Activated T-helper 9 cell treated with anti-CD3 and anti-CD28 coated beads, Interleukin-2, amount 50 U/mL, for 16 hours (primary cell): ENCODE data around the gene EVI5.
"Not testable (repeated sequence)": the region's sequence is repeated elsewhere in the genome, so short reads cannot be mapped to it uniquely, and the experiment has no call there.

Source experiments
- DNase-seq: peaks from one replicate; pipeline ENCODE4 v3.0.0-alpha.2; 2020; ENCODE audit warnings: low read depth

EVI5 gene

DNA sequence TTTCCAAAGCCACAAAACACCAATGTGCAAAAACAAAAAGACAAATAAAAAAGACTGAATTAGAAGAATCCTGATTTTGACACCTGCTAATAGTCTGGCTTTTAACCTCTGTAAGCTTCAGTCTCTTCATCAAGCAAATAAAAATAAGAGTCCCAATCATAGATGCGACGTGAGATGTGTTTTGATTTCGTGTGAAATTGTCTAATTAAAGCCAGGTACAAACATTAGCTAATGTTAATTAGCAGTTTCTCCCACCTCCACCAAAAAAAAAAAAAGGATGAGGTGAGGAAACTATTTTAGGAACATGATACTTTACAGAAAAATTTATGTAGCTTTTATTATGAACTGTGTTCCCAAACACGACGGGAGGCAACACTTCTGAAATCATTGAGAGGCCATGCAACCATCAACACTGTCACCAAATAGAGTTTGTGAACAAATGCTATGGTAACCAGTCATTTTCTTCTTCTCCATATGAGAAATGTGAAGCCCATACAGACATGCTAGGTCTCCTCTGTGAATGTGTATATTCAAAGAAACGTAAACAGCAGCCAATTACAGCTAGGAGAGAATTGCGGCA, 6.7 kb upstream of the EVI5 start:
- no peak for DNase-seq

DNA sequence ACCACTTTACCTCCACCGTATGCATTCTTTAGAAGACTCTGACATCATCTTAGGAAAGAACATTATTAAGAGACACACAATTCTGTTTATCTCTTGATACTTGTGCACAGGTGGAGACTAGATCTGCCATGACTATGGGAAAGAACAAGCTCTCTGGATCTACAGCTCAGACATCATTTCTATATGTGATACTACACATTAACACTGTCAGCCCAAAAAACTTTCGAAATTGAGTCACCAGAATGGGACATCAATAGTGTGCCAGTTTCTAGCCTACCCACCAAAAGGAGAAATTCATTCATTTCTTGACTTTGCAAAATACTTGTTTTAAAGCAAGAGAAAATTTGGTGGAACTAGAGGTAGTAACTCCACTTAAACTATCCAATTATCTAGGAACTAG, 6.0 kb upstream of the EVI5 start:
- no peak for DNase-seq

DNA sequence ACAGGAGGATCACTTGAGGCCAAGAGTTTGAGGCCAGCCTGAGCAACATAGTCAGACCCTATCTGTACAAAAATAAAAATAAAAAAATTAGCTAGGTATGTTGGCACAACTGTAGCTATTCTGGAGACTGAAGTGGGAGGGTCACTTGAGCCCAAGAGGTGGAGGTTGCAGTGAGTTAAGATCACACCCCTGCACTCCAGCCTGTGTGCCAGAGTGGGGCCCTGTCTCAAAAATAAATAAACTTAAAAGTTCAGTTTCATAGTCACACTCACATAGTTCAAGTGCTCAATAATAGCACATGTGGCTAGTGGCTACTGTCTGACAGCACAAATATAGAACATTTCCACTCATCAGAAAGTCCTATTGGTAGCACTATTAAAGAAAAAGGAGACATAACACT, 5.2 kb upstream of the EVI5 start:
- no peak for DNase-seq

DNA sequence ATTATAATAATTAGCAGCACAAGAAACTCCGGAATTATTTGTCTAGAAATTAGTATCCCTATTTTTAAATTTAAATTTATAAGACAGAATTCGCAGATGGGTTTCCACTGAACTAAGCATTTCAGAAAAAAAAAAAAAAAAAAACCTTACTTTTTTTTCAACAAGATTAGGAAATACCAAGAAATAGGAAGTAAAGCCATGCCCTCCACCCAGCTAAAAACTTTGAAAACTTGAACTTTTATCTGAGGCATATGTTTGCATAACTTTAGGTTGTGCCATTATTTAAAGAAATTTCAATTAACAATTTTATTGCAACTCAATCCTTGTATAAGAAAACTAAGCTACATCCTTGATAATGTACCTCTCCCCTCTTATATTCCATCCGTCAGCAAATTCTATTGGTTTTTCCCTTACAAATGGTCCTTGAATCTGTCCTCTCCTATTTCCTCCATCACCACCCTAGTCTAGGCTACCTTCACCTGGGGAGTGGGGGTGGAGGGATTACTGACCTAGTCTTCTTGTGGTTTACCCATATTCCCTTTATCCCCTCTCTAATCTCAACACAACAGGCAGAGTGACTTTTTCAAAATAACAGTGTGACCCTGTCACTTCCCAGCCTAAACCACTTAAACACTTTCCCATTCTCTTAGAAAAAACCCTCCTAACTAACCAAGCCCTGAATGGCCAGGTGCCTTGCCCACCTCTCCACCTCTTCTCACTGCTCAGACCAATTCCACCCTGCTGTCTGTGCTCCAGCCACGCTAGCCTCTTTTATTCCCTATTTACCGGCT, 1.4 kb upstream of the EVI5 start:
- DNase-seq, result no peak

DNA sequence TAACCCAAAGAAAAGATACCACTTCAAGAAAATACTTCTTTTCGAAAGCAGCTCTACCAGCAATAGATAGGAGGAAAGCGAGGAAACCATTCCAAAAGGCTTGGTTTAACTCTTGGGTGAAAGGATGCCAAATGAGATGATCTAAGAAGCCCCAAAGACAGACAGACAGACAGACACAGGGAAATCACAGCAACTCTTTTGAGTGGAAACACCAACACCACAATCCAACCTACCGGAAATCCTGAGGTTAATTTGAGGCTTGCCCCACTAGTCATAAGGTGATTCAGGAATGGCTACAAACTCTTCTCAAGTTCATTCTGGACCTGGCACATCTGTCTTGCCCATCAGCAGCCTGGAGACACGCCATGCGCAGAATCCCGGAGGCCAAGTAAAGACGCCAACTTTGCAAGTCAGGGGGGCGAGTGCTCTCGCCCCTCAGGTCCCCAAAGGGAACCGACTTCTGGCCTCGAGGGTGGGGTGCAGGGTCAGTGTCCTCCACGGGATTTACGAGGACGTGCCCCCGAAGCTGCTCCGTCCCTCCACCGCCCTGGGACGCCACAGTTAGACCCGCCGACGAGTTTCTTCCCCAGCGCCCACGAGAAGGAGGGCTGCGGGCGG, 778 bp downstream of the EVI5 start:
- DNase-seq, result peak; percentile 1

- DNase-seq, result not testable (repeated sequence)
Measured at GRCh38 chr1:92783550-92783949, 1.4 kb downstream of the EVI5 start.

GRCh38 chr1:92778376-92778775, 6.5 kb downstream of the EVI5 start:
- DNase-seq, result no peak

- no peak for DNase-seq
Measured at GRCh38 chr1:92774407-92774806, 10.5 kb downstream of the EVI5 start.

DNA sequence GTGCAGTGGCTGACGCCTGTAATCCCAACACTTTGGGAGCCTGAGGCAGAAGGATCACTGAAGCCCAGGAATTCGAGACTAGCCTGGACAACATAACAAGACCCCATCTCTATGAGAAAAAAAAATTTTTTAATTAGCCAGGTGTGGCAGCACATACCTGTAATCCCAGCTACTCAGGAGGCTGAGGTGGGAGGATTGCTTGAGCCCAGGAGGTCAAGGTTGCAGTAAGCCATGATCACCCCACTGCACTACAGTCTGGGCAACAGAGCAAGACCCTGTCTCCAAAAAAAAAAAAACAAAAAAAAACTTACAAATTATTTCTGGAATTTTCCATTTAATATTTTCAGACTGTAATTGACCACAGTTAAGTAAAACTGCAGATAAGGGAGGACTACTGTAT, 11.2 kb downstream of the EVI5 start:
- not testable (repeated sequence) for DNase-seq

- no peak for DNase-seq
Measured at GRCh38 chr1:92769856-92770255, 15.1 kb downstream of the EVI5 start.

GRCh38 chr1:92768915-92769314, 16.0 kb downstream of the EVI5 start:
- no peak for DNase-seq

- DNase-seq, result no peak
Measured at GRCh38 chr1:92768296-92768695, 16.6 kb downstream of the EVI5 start.

- DNase-seq, result no peak
Measured at GRCh38 chr1:92764116-92764515, 20.8 kb downstream of the EVI5 start.

DNA sequence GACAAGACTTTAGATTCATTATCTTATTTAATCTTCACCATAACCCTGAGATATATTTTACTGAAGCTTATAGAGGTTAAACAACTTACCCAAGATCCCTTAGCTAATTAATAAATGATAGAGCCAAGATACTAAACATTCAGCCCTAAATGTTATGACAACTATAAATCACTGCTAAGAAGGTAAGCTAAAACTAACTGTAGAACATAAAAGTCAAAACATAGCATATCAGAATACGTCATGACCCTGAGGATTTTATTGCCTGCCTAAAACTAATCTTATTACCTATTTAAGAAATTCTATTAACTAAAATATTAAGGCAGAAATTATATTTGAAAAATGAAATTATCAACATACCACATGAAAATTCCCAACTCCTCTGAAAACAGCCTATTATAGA, 22.6 kb downstream of the EVI5 start:
- DNase-seq, result no peak

- DNase-seq, result no peak
Measured at GRCh38 chr1:92759361-92759760, 25.5 kb downstream of the EVI5 start.

DNA sequence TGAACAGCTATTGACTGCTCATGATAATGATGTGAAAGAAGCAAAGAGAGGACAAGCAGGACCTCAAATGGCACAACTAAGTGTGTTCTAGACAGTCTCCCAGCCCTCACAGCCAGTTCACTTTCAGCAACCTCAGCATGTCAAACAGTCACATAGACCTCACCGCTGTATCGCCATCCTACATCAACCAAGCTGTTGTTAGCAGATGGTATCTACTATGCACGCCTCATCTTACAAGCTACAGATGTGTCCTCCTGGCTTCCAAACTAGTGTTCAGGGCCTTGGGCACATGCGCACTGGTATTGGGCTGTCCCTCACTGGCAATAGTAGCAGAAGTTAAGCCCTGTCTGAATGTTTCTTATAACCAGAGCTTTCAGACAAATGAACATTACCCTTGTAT, 28.4 kb downstream of the EVI5 start:
- no peak for DNase-seq

GRCh38 chr1:92755541-92756461, 29.1 kb downstream of the EVI5 start:
- DNase-seq, result no peak

GRCh38 chr1:92754719-92755050, 30.2 kb downstream of the EVI5 start:
- no peak for DNase-seq

- no peak for DNase-seq
Measured at GRCh38 chr1:92754000-92754718, 30.7 kb downstream of the EVI5 start.

GRCh38 chr1:92752719-92753118, 32.2 kb downstream of the EVI5 start:
- no peak for DNase-seq

GRCh38 chr1:92749024-92749634, 35.8 kb downstream of the EVI5 start:
- no peak for DNase-seq
